Type B pancreatic cell (in vitro differentiated cells): ENCODE results near the gene TNFRSF13B. TPM values are rescaled to one million over a fixed set of nuclear protein-coding genes. Genes with fewer than 3 reads are reported as not detected.

ENCODE experiments used
- DNase-seq: peaks from one replicate; pipeline ENCODE4 v3.0.0; 2021; ENCODE audit warnings: mixed read lengths; ENCODE audit not compliant: unreplicated experiment; ENCODE audit errors: extremely low spot score
- H3K27ac Mint-ChIP-seq: 2 replicates; pipeline ENCODE4 v1.8.0; 2021; ENCODE audit warnings: mild to moderate bottlenecking, mixed read lengths
- H3K27me3 Mint-ChIP-seq: 2 replicates; pipeline ENCODE4 v1.8.0; 2021; ENCODE audit warnings: mixed read lengths
- H3K36me3 Mint-ChIP-seq: 2 replicates; pipeline ENCODE4 v1.8.0; 2021; ENCODE audit warnings: mixed read lengths
- H3K4me1 Mint-ChIP-seq: one replicate; pipeline ENCODE4 v1.8.0; 2021; ENCODE audit warnings: mixed read lengths; ENCODE audit not compliant: unreplicated experiment
- H3K4me3 Mint-ChIP-seq: 2 replicates; pipeline ENCODE4 v1.8.0; 2021; ENCODE audit warnings: mild to moderate bottlenecking, mixed read lengths
- H3K9me3 Mint-ChIP-seq: 2 replicates; pipeline ENCODE4 v1.8.0; 2021; ENCODE audit warnings: mixed read lengths
- long read RNA-seq: library from polyadenylated mRNA; unstranded; transcript quantifications from one replicate; pipeline ENCODE4 v2.0.0, GENCODE V29; 2020
- total RNA-seq: library from RNA; stranded (reverse); gene quantifications from 2 replicates; pipeline ENCODE4 v1.2.1, GENCODE V29; 2021; ENCODE audit warnings: low replicate concordance
- TF ChIP-seq, protein P1 (sequence below): fragments of 200-600 bp; sonication (generic); conservative IDR thresholded peaks from 2 replicates; pipeline ENCODE4 v1.5.0; 2021; ENCODE audit warnings: antibody characterized with exemption, mild to moderate bottlenecking

Gene TNFRSF13B
- not detected in 2 replicates for total RNA-seq
- long read RNA-seq, result 0 reads

DNA sequence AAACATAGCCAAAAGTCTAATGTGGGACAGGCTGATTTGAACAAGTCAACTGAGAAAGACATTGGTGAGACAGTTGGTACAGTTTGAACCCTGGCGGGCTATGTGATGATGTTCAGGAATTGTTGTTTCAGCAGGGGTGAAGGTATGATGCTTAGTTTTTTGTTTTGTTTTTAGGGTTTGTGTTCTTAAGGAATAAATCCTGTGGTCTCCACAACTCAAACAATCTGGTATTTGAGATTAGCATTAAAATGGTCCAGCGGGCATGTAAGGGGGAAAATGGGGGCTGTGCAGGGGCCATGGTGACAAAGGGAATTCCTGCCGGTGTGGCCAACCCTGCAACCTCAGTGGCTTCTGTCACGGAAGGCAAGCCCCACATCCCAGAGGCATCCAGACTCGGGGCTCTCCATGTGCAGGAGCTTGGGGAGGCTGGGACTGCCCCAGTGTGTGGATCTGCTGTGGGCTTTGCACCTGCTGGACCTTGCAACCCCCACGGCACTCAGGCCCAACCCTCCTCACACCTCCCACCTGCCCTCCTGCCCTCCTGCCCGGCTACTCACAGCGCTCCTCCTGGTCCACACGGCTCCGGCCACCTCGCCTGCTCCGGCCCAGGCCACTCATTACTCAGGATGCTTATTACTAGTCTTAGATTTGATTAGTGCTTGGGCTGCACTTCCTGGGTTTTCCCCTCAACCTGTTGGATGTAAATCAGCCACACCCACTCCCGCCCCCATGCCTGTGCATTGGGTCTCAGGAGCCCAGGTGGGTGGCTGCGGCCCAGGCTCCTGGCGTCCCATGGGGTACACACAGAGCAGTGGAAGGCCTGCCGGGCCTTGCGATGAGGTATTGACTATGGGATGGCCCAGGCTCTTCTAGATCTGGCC is at the start of gene TNFRSF13B:
TSS of gene TNFRSF13B (minus strand) at position 661 of the 881 bp plus-strand sequence. CDS start at position 618, 43 bp downstream.
- TF ChIP-seq, protein P1, sequence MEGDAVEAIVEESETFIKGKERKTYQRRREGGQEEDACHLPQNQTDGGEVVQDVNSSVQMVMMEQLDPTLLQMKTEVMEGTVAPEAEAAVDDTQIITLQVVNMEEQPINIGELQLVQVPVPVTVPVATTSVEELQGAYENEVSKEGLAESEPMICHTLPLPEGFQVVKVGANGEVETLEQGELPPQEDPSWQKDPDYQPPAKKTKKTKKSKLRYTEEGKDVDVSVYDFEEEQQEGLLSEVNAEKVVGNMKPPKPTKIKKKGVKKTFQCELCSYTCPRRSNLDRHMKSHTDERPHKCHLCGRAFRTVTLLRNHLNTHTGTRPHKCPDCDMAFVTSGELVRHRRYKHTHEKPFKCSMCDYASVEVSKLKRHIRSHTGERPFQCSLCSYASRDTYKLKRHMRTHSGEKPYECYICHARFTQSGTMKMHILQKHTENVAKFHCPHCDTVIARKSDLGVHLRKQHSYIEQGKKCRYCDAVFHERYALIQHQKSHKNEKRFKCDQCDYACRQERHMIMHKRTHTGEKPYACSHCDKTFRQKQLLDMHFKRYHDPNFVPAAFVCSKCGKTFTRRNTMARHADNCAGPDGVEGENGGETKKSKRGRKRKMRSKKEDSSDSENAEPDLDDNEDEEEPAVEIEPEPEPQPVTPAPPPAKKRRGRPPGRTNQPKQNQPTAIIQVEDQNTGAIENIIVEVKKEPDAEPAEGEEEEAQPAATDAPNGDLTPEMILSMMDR, result no peak
- H3K27me3 Mint-ChIP-seq, result peaks cover 32% of the 10 kb centered on the region
- no peaks in the 10 kb centered on the region for H3K9me3 Mint-ChIP-seq
- DNase-seq, result no peak
- H3K4me1 Mint-ChIP-seq, result no peaks in the 10 kb centered on the region
- H3K4me3 Mint-ChIP-seq, result no peak within 1 kb of the TSS
- H3K36me3 Mint-ChIP-seq, result no peaks in the 10 kb centered on the region
- no peak within 1 kb of the TSS for H3K27ac Mint-ChIP-seq

DNA sequence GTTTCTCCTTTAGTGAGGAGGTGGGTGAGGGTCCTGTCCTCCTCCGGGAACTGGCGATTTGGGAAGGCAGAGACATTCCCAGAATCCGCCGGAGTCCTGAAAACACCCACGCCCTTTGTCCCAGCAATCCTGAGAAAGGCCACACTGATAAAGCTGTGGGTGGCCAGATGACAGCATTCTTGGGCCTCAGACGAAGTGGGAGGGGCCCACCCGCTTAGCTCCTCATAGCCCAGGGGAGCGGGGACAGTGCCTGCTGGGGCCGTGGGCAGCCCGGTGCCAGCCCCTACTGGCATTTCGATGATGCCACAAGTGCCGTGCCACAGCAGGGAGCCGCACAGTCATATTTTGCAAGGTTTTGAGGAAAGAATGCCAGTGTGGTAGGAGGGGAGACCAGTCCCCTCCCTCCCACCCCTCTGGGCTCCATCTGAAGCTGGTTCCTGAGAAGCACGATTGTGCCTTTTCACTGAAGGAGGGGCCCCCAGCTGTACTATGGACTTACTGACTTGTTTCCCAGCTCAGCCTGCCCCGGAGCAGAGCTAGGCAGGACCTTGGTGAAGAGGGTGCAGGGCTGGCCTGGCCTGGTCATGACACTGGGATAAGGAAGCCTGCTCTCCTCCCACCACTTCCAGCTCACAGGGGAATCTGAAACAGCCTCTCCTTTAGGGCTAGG is 49.4 kb upstream of the TNFRSF13B start:
- H3K27me3 Mint-ChIP-seq, result no peaks in the 10 kb centered on the region
- peak overlapping the region; percentile 17 for H3K4me3 Mint-ChIP-seq
- peaks cover 19% of the 10 kb centered on the region for H3K4me1 Mint-ChIP-seq
- no peaks in the 10 kb centered on the region for H3K9me3 Mint-ChIP-seq
- no peaks in the 10 kb centered on the region for H3K36me3 Mint-ChIP-seq
- TF ChIP-seq, protein P1, result no peak
- H3K27ac Mint-ChIP-seq, result peak overlapping the region; percentile 72
- DNase-seq, result no peak

DNA sequence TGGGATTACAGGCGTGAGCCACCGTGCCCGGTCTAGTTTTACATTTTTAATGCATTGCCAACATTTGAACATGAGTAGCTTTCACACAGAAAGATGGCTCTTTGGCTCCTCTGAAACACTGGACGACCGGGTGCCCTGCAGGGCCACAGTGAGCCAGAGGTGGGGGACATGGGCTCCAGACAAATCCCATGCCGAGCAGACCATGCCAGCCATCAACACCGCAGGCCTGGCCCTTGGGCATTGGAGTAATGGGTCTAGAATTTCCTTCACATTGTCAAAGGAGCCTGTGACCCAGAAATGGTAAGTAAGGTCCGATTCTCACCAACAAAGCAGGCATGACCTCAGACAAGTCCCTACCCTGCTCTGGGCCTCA is 48.9 kb upstream of the TNFRSF13B start:
- TF ChIP-seq, protein P1, result no peak
- no peaks in the 10 kb centered on the region for H3K36me3 Mint-ChIP-seq
- peak overlapping the region; percentile 31 for H3K27ac Mint-ChIP-seq
- H3K4me3 Mint-ChIP-seq, result no peak overlapping the region
- no peak for DNase-seq
- peaks cover 19% of the 10 kb centered on the region for H3K4me1 Mint-ChIP-seq
- no peaks in the 10 kb centered on the region for H3K27me3 Mint-ChIP-seq
- H3K9me3 Mint-ChIP-seq, result no peaks in the 10 kb centered on the region

DNA sequence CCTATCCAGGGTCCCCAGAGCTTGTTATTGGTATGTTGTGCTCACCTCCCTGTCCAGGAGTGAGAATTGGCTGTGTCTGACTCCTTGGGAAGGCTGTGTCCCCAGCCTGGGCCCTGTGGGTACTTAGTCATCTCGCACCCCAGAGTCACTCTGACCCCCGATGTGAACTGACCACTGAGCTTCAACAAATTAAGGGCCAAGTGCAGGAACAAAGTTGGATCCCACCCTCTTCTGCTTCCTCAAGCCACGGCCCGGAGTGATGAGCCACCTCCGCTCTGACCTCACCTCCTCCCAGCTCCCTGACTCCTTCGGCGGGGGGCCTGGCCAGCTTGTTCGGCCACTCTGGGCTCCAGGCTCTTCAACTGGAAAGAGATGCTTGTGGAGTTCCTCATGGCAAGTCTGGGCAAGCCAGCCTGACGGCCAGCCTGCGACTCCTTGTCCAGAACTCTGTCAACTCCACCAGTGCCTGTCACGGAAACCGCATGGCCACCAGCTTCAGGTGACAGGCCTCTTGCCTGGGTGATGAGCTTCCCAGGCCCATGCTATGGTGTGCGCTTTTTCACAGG is 48.1 kb upstream of the TNFRSF13B start:
- Mint-ChIP-seq H3K36me3 (no peaks in the 10 kb centered on the region), H3K27ac (peak overlapping the region; percentile 90), H3K27me3 (no peaks in the 10 kb centered on the region), H3K4me1 (peaks cover 19% of the 10 kb centered on the region), H3K4me3 (peak overlapping the region; percentile 70), H3K9me3 (no peaks in the 10 kb centered on the region)
- DNase-seq, result no peak
- TF ChIP-seq, protein P1, result no peak

DNA sequence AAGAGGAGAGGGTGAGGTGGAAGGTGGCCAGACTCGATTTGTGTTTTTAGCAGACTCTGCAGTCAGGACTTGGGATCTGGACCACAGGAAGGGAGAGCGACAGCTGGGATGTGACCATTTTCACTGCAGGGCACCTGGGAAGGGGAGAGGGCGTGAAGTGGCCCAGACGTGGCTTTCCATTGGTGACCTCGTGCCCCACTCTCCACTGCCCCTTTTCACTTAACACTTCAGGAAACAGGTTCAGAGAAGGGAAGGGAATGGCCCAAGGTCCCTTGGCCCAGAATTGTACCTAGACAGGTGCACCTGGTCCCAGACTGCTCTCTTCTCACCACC is 47.5 kb upstream of the TNFRSF13B start:
- DNase-seq, result no peak
- H3K27me3 Mint-ChIP-seq, result no peaks in the 10 kb centered on the region
- H3K36me3 Mint-ChIP-seq, result no peaks in the 10 kb centered on the region
- TF ChIP-seq, protein P1, result no peak
- H3K27ac Mint-ChIP-seq, result peak overlapping the region; percentile 94
- peaks cover 19% of the 10 kb centered on the region for H3K4me1 Mint-ChIP-seq
- no peak overlapping the region for H3K4me3 Mint-ChIP-seq
- no peaks in the 10 kb centered on the region for H3K9me3 Mint-ChIP-seq
